A549 (cell line): ENCODE measurements around the gene DPYSL3. TPM values are rescaled to one million over a fixed set of nuclear protein-coding genes. Genes with fewer than 3 reads are reported as not detected.

Source experiments
- ATAC-seq, 2 experiments: fragments of 200-7000 bp in 1 of 2; fragments of >200 bp in 1 of 2; cut with Nextera tagmentation in 1 of 2; cut with Tn5 transposase in 1 of 2; 3 replicates each; pipeline versions ENCODE4 v1.8.0 to v1.9.1; 2018 to 2020; ENCODE audit warnings: mild to moderate bottlenecking in 1 of 2, moderate library complexity in 1 of 2
- CTCF ChIA-PET: fragments of 300-600 bp; sonication (Branson Sonifier 250); formaldehyde crosslinking; extraction: SDS; loops from one replicate; lab custom pipeline; 2021; ENCODE audit warnings: antibody characterized with exemption, inconsistent platforms; lab: Yijun Ruan, JAX
- POLR2A ChIA-PET: fragments of 350-600 bp; formaldehyde crosslinking; extraction: SDS; loops from one replicate; lab custom pipeline; 2021; ENCODE audit warnings: antibody characterized with exemption, inconsistent platforms; lab: Yijun Ruan, JAX
- DNase-seq, 2 experiments: peaks; one replicate each; pipeline versions ENCODE4 v3.0.0 to v3.0.0-alpha.2; 2011 to 2016; ENCODE audit warnings: low read depth in 1 of 2, low spot score in 1 of 2
- FAIRE-seq: peaks from 2 replicates; lab custom pipeline; 2011; peaks lifted over from hg19 to GRCh38; lab: Jason Lieb, UNC
- H3K27ac ChIP-seq, 2 experiments: fragments of >200 bp; sonication (Bioruptor Twin); formaldehyde crosslinking; 3 replicates each; pipeline ENCODE4 v1.5.1; 2016 to 2017
- H3K4me1 ChIP-seq: fragments of >200 bp; sonication (Bioruptor Twin); formaldehyde crosslinking; 3 replicates; pipeline ENCODE4 v1.6.1; 2016
- H3K4me2 ChIP-seq: fragments of >200 bp; sonication (Bioruptor Twin); formaldehyde crosslinking; 3 replicates; pipeline ENCODE4 v1.6.1; 2016
- H3K4me3 ChIP-seq: fragments of >200 bp; sonication (Bioruptor Twin); formaldehyde crosslinking; 3 replicates; pipeline ENCODE4 v1.5.1; 2016
- H3K9me3 ChIP-seq: fragments of >200 bp; sonication (Bioruptor Twin); formaldehyde crosslinking; 3 replicates; pipeline ENCODE4 v1.6.1; 2016
- CEBPB ChIP-seq, 2 experiments: fragments of >200 bp in 1 of 2; sonication (Bioruptor Twin) in 1 of 2; formaldehyde crosslinking in 1 of 2; IDR thresholded peaks; 2 replicates each; pipeline ENCODE4 v1.6.1; 2012 to 2016
- EHF ChIP-seq: fragments of 250-450 bp; sonication (Bioruptor Pico); IDR thresholded peaks from 2 replicates; pipeline ENCODE4 v1.5.0; 2020; ENCODE audit warnings: mild to moderate bottlenecking
- ESRRA ChIP-seq: fragments of 150-350 bp; IDR thresholded peaks from 2 replicates; pipeline ENCODE4 v1.6.1; 2014; ENCODE audit warnings: mild to moderate bottlenecking, low read length, borderline replicate concordance
- FOXS1 ChIP-seq: fragments of 250-450 bp; sonication (Bioruptor Pico); IDR thresholded peaks from 2 replicates; pipeline ENCODE4 v1.5.0; 2020; ENCODE audit warnings: mild to moderate bottlenecking, moderate library complexity
- HOXB13 ChIP-seq: fragments of 250-450 bp; sonication (Bioruptor Pico); IDR thresholded peaks from 2 replicates; pipeline ENCODE4 v1.5.0; 2020; ENCODE audit warnings: low read depth, mild to moderate bottlenecking, moderate library complexity
- JUN ChIP-seq, 2 experiments: fragments of >200 bp; sonication (Bioruptor Twin); formaldehyde crosslinking; IDR thresholded peaks; 2 replicates in 1 of 2; 3 replicates in 1 of 2; pipeline ENCODE4 v1.6.1; 2016 to 2017
- KDM1A ChIP-seq: fragments of 200-600 bp; sonication (generic); IDR thresholded peaks from 2 replicates; pipeline ENCODE4 v1.6.1; 2016; ENCODE audit warnings: low read depth, mild to moderate bottlenecking
- KDM5A ChIP-seq: fragments of 200-600 bp; sonication (generic); IDR thresholded peaks from 2 replicates; pipeline ENCODE4 v1.6.1; 2016; ENCODE audit warnings: antibody characterized with exemption, mild to moderate bottlenecking
- SMC3 ChIP-seq: fragments of >200 bp; sonication (Bioruptor Twin); formaldehyde crosslinking; IDR thresholded peaks from 3 replicates; pipeline ENCODE4 v1.6.1; 2018; ENCODE audit warnings: inconsistent platforms
- TP53 ChIP-seq: fragments of 250-450 bp; sonication (Bioruptor Pico); IDR thresholded peaks from 2 replicates; pipeline ENCODE4 v1.5.0; 2021; ENCODE audit warnings: mild to moderate bottlenecking, moderate library complexity
- ZC3H11A ChIP-seq: fragments of 450-650 bp; IDR thresholded peaks from 2 replicates; pipeline ENCODE4 v1.6.1; 2014; ENCODE audit warnings: antibody characterized with exemption, mild to moderate bottlenecking
- ZFP36 ChIP-seq: fragments of 450-650 bp; IDR thresholded peaks from 2 replicates; pipeline ENCODE4 v1.6.1; 2014; ENCODE audit warnings: borderline replicate concordance; ENCODE audit not compliant: partially characterized antibody
- WGBS: methylation state at CpG from one replicate; pipeline ENCODE4 v1.1.6; 2017; ENCODE audit errors: missing lambda C conversion rate; 5-methylcytosine and 5-hydroxymethylcytosine counted together
- polyA plus RNA-seq, 4 experiments: library from polyadenylated mRNA; depleted of rRNA in 3 of 4; stranded (reverse); fragments of >200 nt; fragmentation: RNase III in 1 of 4; extraction: RNeasy Plus Mini Kit Qiagen cat#74134 plus additional on column Dnase treatment in 1 of 4; gene quantifications; 2 replicates in 3 of 4; 3 replicates in 1 of 4; pipeline ENCODE4 v1.2.3, GENCODE V29; 2011 to 2017
- TF ChIP-seq, protein P1 (sequence below): fragments of >200 bp; sonication (Bioruptor Twin); formaldehyde crosslinking; IDR thresholded peaks from 3 replicates; pipeline ENCODE4 v1.5.1; 2016
- TF ChIP-seq, protein P2 (sequence below): fragments of 250-450 bp; sonication (Bioruptor Pico); IDR thresholded peaks from 2 replicates; pipeline ENCODE4 v1.5.0; 2021; ENCODE audit warnings: mild to moderate bottlenecking, moderate library complexity, borderline replicate concordance
- TF ChIP-seq, protein P3 (sequence below): IDR thresholded peaks from 2 replicates; pipeline ENCODE4 v1.6.1; 2012
- TF ChIP-seq, protein P4 (sequence below): fragments of 200-600 bp; sonication (generic); IDR thresholded peaks from 2 replicates; pipeline ENCODE4 v1.6.1; 2016; ENCODE audit warnings: antibody characterized with exemption, mild to moderate bottlenecking, moderate library complexity

The DPYSL3 gene
- polyA plus RNA-seq, 2 of the 4 experiments (the other 2 are of a cell fraction), result 16.5 to 22.3 TPM

DNA sequence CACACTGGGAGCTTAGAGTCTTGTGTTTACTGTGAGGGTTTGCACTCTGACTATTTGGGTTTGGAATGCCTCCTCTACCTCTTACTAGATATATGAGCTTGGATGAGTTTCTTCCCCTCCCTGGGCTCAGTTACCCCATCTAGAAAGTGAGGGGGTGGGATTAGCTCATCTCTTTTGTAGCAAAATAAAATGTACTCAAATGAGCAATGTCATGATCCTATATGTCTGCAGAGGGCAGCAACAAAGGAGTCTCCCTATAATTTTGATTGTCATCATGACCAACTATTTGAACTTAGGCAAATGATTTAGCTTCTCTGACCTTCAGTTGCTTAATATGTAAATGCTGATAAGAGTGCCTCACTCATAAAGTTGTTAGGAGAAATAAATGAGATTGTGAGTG lies 109.0 kb downstream of the DPYSL3 start:
- Histone ChIP-seq H3K9me3 (no peaks in the 10 kb centered on the region), H3K27ac (no peak overlapping the region), H3K4me1 (peaks cover 16% of the 10 kb centered on the region), H3K4me3 (no peak overlapping the region), H3K4me2 (no peak overlapping the region)
- no peak for DNase-seq
- ChIA-PET POLR2A (no interaction called here), CTCF (interaction anchor here (0.8 to 1.2 kb wide), 3 partner anchors 9 to 177 kb away, joined by 3 to 4 read pairs (median 3); no protein-coding TSS in a partner anchor)
- no peak for FAIRE-seq
- no peak for TF ChIP-seq KDM1A
- TF ChIP-seq TP53, result no peak
- TF ChIP-seq ZFP36, result no peak
- TF ChIP-seq, protein P1, sequence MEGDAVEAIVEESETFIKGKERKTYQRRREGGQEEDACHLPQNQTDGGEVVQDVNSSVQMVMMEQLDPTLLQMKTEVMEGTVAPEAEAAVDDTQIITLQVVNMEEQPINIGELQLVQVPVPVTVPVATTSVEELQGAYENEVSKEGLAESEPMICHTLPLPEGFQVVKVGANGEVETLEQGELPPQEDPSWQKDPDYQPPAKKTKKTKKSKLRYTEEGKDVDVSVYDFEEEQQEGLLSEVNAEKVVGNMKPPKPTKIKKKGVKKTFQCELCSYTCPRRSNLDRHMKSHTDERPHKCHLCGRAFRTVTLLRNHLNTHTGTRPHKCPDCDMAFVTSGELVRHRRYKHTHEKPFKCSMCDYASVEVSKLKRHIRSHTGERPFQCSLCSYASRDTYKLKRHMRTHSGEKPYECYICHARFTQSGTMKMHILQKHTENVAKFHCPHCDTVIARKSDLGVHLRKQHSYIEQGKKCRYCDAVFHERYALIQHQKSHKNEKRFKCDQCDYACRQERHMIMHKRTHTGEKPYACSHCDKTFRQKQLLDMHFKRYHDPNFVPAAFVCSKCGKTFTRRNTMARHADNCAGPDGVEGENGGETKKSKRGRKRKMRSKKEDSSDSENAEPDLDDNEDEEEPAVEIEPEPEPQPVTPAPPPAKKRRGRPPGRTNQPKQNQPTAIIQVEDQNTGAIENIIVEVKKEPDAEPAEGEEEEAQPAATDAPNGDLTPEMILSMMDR, result no peak
- TF ChIP-seq, protein P2, sequence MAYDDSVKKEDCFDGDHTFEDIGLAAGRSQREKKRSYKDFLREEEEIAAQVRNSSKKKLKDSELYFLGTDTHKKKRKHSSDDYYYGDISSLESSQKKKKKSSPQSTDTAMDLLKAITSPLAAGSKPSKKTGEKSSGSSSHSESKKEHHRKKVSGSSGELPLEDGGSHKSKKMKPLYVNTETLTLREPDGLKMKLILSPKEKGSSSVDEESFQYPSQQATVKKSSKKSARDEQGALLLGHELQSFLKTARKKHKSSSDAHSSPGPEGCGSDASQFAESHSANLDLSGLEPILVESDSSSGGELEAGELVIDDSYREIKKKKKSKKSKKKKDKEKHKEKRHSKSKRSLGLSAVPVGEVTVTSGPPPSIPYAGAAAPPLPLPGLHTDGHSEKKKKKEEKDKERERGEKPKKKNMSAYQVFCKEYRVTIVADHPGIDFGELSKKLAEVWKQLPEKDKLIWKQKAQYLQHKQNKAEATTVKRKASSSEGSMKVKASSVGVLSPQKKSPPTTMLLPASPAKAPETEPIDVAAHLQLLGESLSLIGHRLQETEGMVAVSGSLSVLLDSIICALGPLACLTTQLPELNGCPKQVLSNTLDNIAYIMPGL, result no peak
- TF ChIP-seq SMC3, result no peak
- no peak for TF ChIP-seq EHF (CRISPR knock-in tag)
- TF ChIP-seq ESRRA, result no peak
- no peak for ATAC-seq

DNA sequence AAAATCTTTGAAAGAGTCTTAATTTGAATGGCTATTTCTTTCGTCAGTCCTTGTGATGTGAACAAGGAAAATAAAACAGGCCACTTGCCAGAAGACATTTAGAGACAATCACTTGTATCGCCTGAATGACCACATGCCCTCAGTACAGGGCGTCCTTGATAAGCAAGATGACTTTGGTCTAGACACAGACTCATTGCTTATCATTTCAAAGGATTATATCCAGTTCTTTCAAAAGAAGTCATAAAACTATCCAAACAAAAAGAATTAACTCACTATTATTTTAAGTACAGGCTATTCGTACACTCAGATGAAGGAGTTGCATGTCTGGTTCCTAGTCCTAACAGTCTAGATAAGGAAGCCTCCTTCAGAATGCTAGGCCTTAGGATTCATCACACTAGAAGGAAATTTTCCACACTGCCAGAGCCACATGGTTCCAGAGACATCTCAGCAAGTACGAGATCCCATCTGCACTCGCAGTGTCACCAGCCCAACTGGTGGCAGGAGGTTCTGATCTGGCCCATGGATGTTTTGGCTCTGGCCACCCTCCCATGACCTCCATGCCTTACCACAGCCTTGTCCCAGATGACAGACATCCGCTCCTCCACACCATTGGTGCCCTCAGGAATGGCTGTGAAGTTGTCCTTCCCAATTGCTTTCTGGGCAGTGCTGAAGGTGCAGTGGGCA lies 109.6 kb downstream of the DPYSL3 start:
- ChIA-PET POLR2A (no interaction called here), CTCF (interaction anchor here (0.8 to 1.2 kb wide), 2 partner anchors 30 to 178 kb away, joined by 3 to 4 read pairs; no protein-coding TSS in a partner anchor)
- DNase-seq (no peak), ATAC-seq (no peak), FAIRE-seq (no peak)
- H3K4me1 ChIP-seq, result peaks cover 16% of the 10 kb centered on the region
- H3K4me3 ChIP-seq, result no peak overlapping the region
- no peak overlapping the region for H3K4me2 ChIP-seq
- no peak overlapping the region for H3K27ac ChIP-seq
- WGBS, result 59% methylated on average over 7 of the region's 7 CpGs
- H3K9me3 ChIP-seq, result no peaks in the 10 kb centered on the region
- no peak for TF ChIP-seq CEBPB (IDR thresholded peaks at IDR 0.05)
- no peak for TF ChIP-seq JUN (IDR thresholded peaks at IDR 0.05)
- TF ChIP-seq, protein P3, sequence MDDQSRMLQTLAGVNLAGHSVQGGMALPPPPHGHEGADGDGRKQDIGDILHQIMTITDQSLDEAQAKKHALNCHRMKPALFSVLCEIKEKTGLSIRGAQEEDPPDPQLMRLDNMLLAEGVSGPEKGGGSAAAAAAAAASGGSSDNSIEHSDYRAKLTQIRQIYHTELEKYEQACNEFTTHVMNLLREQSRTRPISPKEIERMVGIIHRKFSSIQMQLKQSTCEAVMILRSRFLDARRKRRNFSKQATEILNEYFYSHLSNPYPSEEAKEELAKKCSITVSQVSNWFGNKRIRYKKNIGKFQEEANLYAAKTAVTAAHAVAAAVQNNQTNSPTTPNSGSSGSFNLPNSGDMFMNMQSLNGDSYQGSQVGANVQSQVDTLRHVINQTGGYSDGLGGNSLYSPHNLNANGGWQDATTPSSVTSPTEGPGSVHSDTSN, result no peak
- TF ChIP-seq, protein P4, sequence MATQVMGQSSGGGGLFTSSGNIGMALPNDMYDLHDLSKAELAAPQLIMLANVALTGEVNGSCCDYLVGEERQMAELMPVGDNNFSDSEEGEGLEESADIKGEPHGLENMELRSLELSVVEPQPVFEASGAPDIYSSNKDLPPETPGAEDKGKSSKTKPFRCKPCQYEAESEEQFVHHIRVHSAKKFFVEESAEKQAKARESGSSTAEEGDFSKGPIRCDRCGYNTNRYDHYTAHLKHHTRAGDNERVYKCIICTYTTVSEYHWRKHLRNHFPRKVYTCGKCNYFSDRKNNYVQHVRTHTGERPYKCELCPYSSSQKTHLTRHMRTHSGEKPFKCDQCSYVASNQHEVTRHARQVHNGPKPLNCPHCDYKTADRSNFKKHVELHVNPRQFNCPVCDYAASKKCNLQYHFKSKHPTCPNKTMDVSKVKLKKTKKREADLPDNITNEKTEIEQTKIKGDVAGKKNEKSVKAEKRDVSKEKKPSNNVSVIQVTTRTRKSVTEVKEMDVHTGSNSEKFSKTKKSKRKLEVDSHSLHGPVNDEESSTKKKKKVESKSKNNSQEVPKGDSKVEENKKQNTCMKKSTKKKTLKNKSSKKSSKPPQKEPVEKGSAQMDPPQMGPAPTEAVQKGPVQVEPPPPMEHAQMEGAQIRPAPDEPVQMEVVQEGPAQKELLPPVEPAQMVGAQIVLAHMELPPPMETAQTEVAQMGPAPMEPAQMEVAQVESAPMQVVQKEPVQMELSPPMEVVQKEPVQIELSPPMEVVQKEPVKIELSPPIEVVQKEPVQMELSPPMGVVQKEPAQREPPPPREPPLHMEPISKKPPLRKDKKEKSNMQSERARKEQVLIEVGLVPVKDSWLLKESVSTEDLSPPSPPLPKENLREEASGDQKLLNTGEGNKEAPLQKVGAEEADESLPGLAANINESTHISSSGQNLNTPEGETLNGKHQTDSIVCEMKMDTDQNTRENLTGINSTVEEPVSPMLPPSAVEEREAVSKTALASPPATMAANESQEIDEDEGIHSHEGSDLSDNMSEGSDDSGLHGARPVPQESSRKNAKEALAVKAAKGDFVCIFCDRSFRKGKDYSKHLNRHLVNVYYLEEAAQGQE, result no peak
- no peak for TF ChIP-seq KDM5A
- TF ChIP-seq ZC3H11A, result no peak
- no peak for TF ChIP-seq HOXB13 (CRISPR knock-in tag)
- TF ChIP-seq TP53, result no peak
- TF ChIP-seq, protein P1, result no peak
- TF ChIP-seq FOXS1 (CRISPR knock-in tag), result no peak
